Measurements from ENCODE around the gene ZNF107. TPM values are rescaled to one million over a fixed set of nuclear protein-coding genes. Genes with fewer than 3 reads are reported as not detected.

Gene ZNF107
- total and polyA plus RNA-seq, 2 of the 4 experiments (the other 2 are of a cell fraction) = 2.0 to 2.5 TPM

- intact Hi-C loops (cut with micrococcal nuclease) = no loop called here
- in situ Hi-C loops (cut with MboI; ENCODE audit: low sequenced_read_pairs) = no loop called here
Measured at GRCh38 chr7:64685741-64686140, 19.8 kb downstream of the ZNF107 start.

More at GRCh38 chr7:64685741-64686140, 19.8 kb downstream of the ZNF107 start:
- no peak overlapping the region for H2AK5ac ChIP-seq (ENCODE audit: low read depth, low read length)
- TF ChIP-seq CHD1 (IDR thresholded peaks at IDR 0.05; ENCODE audit: low read depth, low read length) (no peak), RAD21 (IDR thresholded peaks at IDR 0.05; ENCODE audit: low read length) (no peak), RCOR1 (IDR thresholded peaks at IDR 0.05; ENCODE audit: insufficient replicate concordance, low read length) (no peak), POLR2A (IDR thresholded peaks at IDR 0.05; ENCODE audit: low read depth, low read length) (no peak), USF2 (IDR thresholded peaks at IDR 0.05; ENCODE audit: low read depth, low read length) (no peak), CEBPB (IDR thresholded peaks at IDR 0.05; ENCODE audit: low read depth, low read length) (no peak)
- H4K8ac ChIP-seq (ENCODE audit: low read depth in 2 of 2, low read length in 2 of 2) = no peak overlapping the region
- ATAC-seq (ENCODE audit: low read depth) (no peak), DNase-seq (no peak)
- peaks cover 6% of the 10 kb centered on the region; the same call in 1 of the 2 replicates for H3K9me3 ChIP-seq (ENCODE audit: control insufficient read depth, insufficient read depth, low read length)
- H2BK5ac ChIP-seq (ENCODE audit: low read depth, low read length, poor library complexity, severe bottlenecking) = no peak overlapping the region
- no peak overlapping the region for H2BK20ac ChIP-seq (ENCODE audit: low read depth, low read length)
- peaks cover 9 to 30% of the 10 kb centered on the region in 2 experiments for H3K79me1 ChIP-seq (ENCODE audit: low read depth in 1 of 2, low read length in 2 of 2)
- H4K5ac ChIP-seq (ENCODE audit: low read depth, low read length) = no peak overlapping the region
- no peaks in the 10 kb centered on the region for H3K9me1 ChIP-seq (ENCODE audit: insufficient read depth, low read length)
- no TSS peak for BruUV-seq (replicated peaks)
- no peaks in the 10 kb centered on the region for H3K4me1 ChIP-seq (ENCODE audit: control insufficient read depth, insufficient read depth, low read length)
- no peak overlapping the region for H2BK15ac ChIP-seq (ENCODE audit: low read depth, low read length)
- H3K56ac ChIP-seq (ENCODE audit: extremely low read depth, insufficient read depth, low read length) = no peak overlapping the region
- H3K27me3 ChIP-seq (ENCODE audit: control insufficient read depth, insufficient read depth, low read length) = no peaks in the 10 kb centered on the region
- no peak overlapping the region for H3K4me3 ChIP-seq (ENCODE audit: insufficient read depth, low read depth, low read length)
- no peak overlapping the region for H3K4me2 ChIP-seq (ENCODE audit: low read depth, low read length)
- WGBS, 2 experiments (ENCODE audit: extremely low coverage in 2 of 2, insufficient read length in 1 of 2) = no CpG with 5 or more reads among the region's 3 CpGs
- POLR2A ChIA-PET (ENCODE audit: unreplicated experiment) = no interaction called here
- dilution Hi-C loops (cut with HindIII; ENCODE audit: low sequenced_read_pairs, unreplicated experiment) = no loop called here
- H3K27ac ChIP-seq (ENCODE audit: insufficient read depth, low read length) = no peak overlapping the region
- CTCF ChIA-PET = no interaction called here
- no peak overlapping the region for H2BK120ac ChIP-seq (ENCODE audit: low read depth, low read length)
- no peak overlapping the region for H3K4ac ChIP-seq (ENCODE audit: low read depth, low read length)
- H3K36me3 ChIP-seq (ENCODE audit: control insufficient read depth, insufficient read depth, low read length) = peaks cover 46% of the 10 kb centered on the region
- no peak overlapping the region for H3K23ac ChIP-seq (ENCODE audit: low read depth, low read length)
- no peak overlapping the region for H2AFZ ChIP-seq (replicated peaks; ENCODE audit: low read length, poor library complexity)
- no peak overlapping the region for H4K91ac ChIP-seq (ENCODE audit: insufficient read depth, low read depth, low read length)
- H3K18ac ChIP-seq (ENCODE audit: low read depth, low read length) = no peak overlapping the region
- H4K20me1 ChIP-seq (ENCODE audit: insufficient read depth, low read length) = no peaks in the 10 kb centered on the region
- H3K14ac ChIP-seq (replicated peaks; ENCODE audit: low read depth, low read length) = no peak overlapping the region
- H3K9ac ChIP-seq (ENCODE audit: low read depth, low read length) = no peak overlapping the region
- H2AK9ac ChIP-seq (replicated peaks; ENCODE audit: low read depth, low read length, poor library complexity) = no peak overlapping the region
